Keratinocyte (primary cell): ENCODE measurements around the gene FANCD2OS. TPM values are rescaled to one million over a fixed set of nuclear protein-coding genes. Genes with fewer than 3 reads are reported as not detected.

Experiments
- polyA plus RNA-seq, 5 experiments: library from polyadenylated mRNA; depleted of rRNA in 3 of 5; stranded (reverse) in 3 of 5; stranded (forward) in 1 of 5; unstranded in 1 of 5; fragments of >200 nt; gene quantifications; 1 replicate in 1 of 5; 2 replicates in 3 of 5; 3 replicates in 1 of 5; pipeline versions ENCODE4 v1.2.1 to v1.2.3, GENCODE V29; 2011 to 2012; ENCODE audit warnings: missing spikeins in 2 of 5, low read depth in 1 of 5, low replicate concordance in 1 of 5

FANCD2OS gene
- polyA plus RNA-seq, 1 donor (not counting 4 experiments of a cell fraction or from before 2014, with no cell fraction given) = not detected

Other genes with a start within 250 kb of the FANCD2OS start
- not detected in 3 replicates for gene CIDEC, start 228.0 kb downstream of the FANCD2OS start, polyA plus RNA-seq
- 45.1 to 61.1 TPM (median 48.0 TPM) in 3 replicates for gene JAGN1, start 217.6 kb downstream of the FANCD2OS start, polyA plus RNA-seq
- 10.7 to 24.4 TPM (median 16.0 TPM) in 3 replicates for gene IL17RE, start 205.4 kb downstream of the FANCD2OS start, polyA plus RNA-seq
- gene IL17RC, start 191.2 kb downstream of the FANCD2OS start, polyA plus RNA-seq = 6.3 to 12.7 TPM (median 7.4 TPM) in 3 replicates
- 11.2 to 19.2 TPM (median 17.1 TPM) in 3 replicates for gene CRELD1, start 174.4 kb downstream of the FANCD2OS start, polyA plus RNA-seq
- gene PRRT3, start 155.8 kb downstream of the FANCD2OS start, polyA plus RNA-seq = 0.22 to 0.49 TPM (median 0.41 TPM) in 3 replicates
- gene EMC3, start 121.4 kb downstream of the FANCD2OS start, polyA plus RNA-seq = 106 to 160 TPM (median 120 TPM) in 3 replicates
- gene FANCD2, start 81.8 kb downstream of the FANCD2OS start, polyA plus RNA-seq = 3.4 to 20.8 TPM (median 12.5 TPM) in 3 replicates
- 279 to 295 TPM (median 280 TPM) in 3 replicates for gene BRK1, start 7.4 kb upstream of the FANCD2OS start, polyA plus RNA-seq
- gene VHL, start 33.5 kb upstream of the FANCD2OS start, polyA plus RNA-seq = 13.5 to 18.3 TPM (median 13.5 TPM) in 3 replicates
- gene IRAK2, start 56.7 kb upstream of the FANCD2OS start, polyA plus RNA-seq = 3.5 to 6.2 TPM (median 5.3 TPM) in 3 replicates
- gene TATDN2, start 140.2 kb upstream of the FANCD2OS start, polyA plus RNA-seq = 13.4 to 20.0 TPM (median 13.8 TPM) in 3 replicates
- gene GHRL, start 184.7 kb upstream of the FANCD2OS start, polyA plus RNA-seq = not detected in 3 replicates
- gene SEC13, start 212.9 kb upstream of the FANCD2OS start, polyA plus RNA-seq = 120 to 165 TPM (median 124 TPM) in 3 replicates